ENCODE measurements around the gene TMEM184A.

TMEM184A gene

DNA sequence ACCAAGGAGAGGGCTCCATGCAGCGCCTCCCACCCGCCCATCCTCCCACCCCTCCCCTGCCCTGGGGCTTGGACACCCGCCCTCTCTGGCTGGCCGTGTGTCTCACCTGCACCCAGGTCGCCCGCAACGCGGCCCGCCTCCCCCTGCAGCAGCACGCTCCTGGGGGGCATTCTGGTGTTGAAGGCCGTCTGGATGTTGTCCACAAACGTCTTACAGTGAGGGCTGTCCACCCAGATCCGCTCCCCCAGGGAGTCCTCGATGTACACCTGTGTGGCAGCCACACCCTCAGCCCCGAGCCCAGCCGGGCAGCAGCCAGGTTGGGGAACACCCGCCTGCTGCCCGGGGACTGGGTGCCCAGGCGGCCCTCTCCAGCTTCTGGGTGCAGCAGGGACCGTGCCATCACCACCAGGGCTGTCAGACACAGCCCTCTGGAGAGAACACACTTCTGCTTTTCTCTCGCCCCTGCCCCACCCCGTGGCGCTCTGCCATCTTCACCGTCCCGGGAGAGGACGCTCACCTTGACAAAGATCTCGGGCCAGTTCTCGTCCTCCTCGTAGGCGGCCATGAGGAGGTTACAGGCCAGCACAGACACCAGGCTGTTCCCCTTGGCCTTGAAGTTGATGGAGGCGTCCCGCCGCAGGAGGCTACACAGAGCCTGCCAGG is 56.5 kb downstream of the TMEM184A start:
- DNase-seq: no peak

DNA sequence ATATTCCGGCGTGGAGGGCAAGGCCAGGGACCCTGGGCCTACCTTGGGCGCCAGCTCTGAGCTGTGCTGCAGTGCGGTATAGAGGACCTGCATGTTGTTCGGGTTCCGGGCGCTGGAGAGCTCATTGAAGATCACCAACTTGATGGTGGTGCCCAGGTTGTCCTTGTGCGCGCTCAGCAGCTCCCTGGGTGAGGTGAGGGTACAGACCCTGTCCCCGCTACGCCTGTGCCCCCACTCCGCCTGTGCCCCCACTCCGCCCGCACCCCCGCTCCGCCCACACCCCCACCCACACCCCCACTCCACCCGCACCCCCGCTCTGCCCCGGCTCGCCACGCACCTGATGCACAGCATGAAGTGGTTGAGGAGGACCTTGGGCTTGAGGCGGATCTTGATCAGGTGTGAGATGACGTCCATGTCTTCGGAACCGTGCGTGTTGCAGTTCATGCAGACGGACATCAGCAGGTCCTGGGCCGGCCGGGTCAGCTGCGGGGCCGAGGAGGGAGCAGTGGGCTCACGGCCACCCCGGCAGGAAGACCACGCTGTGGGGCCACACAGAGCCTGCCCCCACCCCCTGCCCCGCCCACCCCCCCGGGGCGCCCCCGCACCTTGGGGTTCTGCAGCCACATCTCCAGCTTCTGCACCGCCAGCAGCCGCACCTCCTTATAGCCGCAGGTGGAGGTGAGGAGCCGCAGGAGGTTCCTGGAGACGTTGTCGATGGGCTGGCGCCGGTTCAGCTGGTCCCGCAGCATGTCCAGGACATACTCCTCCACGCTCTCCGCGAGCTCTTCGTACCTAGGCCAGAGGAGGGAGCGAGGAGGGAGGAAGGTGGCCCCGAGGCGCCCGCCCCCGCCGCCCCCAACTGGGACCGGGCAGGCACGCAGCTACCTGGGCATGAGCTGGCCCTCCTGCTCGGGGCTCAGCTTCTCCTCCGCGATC is 57.4 kb downstream of the TMEM184A start:
- no peak for DNase-seq

DNA sequence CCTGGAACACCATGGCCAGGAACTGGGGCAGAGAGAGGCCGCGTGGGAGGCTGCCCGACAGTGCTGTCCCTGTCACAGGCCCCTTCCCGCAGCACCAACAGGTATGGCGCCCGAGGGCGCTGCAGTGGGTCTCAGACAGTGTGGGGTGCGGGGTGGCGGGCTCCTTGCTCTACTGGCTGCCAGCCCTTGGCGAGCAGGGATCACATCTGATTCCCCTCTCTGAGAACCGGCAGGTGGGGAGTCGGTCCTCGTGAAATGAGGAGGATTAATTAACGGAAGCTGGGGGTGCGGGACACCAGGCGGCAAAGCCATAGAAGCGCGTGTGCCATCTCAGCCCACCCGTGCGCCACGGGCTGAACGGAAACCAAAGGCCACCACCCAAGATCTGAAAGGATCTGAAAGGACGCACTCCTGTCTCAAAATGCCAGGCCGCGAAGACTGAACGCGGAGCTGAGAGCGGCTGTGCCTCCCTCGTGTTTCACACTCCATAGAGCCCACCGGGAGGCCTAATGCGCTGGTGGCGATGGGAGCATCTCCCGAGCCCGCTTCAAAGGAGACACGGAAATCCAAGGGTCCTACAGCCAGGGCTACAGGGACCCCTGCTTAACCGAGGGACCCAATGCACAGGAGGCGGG is 58.6 kb downstream of the TMEM184A start:
- DNase-seq: no peak

GRCh38 chr7:1496531-1497292 is 59.3 kb downstream of the TMEM184A start:
- no peak for DNase-seq

- DNase-seq: no peak
Observed at GRCh38 chr7:1495564-1496242, 60.3 kb downstream of the TMEM184A start.

DNA sequence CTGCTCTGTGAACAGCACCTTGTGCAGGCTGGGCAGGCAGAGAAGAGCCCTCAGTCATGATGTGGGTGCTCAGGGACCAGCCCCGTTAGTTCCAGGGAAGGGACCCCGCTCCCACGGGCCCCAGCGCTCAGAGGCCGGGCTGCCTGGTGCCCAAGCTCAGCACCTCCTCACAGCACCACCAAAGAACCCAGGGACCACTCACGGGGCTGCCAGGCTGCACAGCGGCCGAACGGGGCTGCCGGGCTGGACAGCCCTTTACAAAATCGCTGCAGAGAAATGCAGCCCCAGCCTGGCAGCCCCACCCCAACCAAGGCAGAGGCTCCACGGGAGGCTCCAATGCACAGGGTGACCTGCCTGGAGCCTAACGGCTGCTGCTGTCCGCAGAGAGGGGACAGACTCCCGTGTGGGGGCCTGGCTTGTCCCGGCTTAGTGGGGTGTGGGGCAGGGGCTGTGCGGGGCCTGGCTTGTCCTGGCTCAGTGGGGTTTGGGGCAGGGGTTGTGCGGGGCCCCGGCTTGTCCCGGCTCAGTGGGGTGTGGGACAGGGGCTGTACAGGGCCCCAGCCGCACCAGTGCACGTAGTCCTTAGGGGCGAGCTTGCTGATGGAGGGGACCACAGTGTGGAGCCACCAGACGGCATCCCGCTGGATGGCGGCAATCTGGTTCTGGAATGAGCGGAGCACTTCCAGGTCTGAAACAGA is 61.0 kb downstream of the TMEM184A start:
- DNase-seq: no peak

DNA sequence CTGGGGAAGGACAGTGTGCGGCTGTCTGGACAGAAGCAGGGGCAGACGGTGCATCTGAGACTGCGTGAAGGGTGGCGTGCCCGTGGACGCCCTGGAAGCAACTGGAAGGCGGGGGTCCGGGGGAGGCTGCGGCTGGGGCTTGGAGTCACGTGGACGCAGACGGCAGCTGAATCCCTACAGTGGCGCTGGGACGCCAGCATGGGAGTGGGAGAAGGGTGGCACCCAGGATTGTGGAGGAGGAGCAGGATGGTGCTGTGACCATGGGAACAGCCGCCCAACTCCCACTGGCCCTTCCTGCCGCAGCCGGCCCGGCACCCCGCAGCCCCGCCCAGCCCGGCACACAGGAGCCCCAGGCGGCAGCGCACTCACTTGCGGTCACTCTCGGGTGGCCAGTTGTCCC is 61.6 kb downstream of the TMEM184A start:
- no peak for DNase-seq

GRCh38 chr7:1493571-1493970 is 62.4 kb downstream of the TMEM184A start:
- no peak for DNase-seq

DNA sequence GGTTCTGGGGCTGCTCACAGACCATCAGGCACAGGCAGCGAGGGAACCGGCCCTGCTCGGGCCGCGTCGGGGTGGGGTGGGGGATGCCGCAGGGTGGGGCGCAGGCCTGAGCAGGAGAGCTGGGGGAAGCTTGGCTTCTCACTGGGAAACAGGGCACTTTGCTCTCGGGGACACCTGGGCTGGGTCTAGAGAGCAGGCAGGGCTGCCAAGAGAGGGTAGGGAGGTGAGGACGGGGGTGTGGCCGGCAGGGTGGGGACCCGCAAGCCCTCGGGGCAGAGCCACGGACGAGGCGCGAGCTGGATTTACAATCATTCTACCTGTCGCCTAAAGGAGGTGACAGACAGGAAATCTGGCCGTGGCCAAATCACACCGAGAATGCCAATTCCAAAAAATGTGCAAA is 62.9 kb downstream of the TMEM184A start:
- DNase-seq: no peak

DNA sequence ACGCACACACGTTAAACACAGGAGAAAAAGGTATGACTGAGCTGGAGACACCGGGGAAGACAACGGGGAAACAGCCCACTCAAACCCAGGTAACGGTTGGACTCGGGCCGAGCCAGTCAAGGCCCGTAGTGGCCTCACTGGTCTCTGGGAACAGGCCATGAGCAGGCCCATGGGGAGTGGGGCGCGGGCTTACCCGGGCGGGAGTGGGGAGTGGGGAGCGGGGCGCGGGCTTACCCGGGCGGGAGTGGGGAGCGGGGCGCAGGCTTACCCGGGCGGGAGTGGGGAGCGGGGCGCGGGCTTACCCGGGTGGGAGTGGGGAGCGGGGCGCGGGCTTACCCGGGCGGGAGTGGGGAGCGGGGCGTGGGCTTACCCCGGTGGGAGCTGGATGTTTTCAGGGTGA is 63.4 kb downstream of the TMEM184A start:
- DNase-seq: no peak

Measured in NCI-H2171 (cell line).